A673 (cell line): ENCODE measurements around the gene PARVB.

Source experiments
- EZH2 ChIP-seq: fragments of 200-600 bp; sonication (generic); IDR thresholded peaks from 2 replicates; pipeline ENCODE4 v1.6.1; 2017; ENCODE audit warnings: borderline replicate concordance, low read depth, mild to moderate bottlenecking, mixed read lengths, antibody characterized with exemption, low read length; ENCODE audit not compliant: poor library complexity, severe bottlenecking
- TF ChIP-seq, protein P1 (sequence below): fragments of 300-800, 200-600 bp; sonication (generic); conservative IDR thresholded peaks from 2 replicates; pipeline ENCODE4 v1.5.1; 2017; ENCODE audit warnings: low read depth, mild to moderate bottlenecking, antibody characterized with exemption, low read length, moderate library complexity, mixed read lengths

DNA sequence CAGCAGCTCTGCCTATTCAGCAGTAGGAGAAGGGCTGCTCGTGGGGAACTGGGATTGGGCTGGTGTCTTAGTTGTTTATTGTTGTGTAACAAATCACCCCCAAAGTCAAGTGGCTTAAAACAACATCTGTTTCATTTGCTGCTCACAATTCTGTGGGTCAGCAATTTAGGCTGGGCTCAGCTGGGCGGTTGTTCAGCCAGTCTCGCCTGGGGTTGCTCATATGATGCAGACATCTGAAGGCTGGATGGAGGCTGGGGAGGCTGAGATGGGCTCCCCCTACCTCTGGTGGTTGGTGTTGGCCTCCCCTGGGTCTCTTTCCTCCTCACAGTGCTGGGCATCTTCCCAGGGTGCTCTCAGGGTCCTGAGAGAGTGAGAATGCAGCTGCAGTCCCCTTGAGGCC is 113.3 kb downstream of the PARVB start:
- no peak for TF ChIP-seq EZH2
- TF ChIP-seq, protein P1, sequence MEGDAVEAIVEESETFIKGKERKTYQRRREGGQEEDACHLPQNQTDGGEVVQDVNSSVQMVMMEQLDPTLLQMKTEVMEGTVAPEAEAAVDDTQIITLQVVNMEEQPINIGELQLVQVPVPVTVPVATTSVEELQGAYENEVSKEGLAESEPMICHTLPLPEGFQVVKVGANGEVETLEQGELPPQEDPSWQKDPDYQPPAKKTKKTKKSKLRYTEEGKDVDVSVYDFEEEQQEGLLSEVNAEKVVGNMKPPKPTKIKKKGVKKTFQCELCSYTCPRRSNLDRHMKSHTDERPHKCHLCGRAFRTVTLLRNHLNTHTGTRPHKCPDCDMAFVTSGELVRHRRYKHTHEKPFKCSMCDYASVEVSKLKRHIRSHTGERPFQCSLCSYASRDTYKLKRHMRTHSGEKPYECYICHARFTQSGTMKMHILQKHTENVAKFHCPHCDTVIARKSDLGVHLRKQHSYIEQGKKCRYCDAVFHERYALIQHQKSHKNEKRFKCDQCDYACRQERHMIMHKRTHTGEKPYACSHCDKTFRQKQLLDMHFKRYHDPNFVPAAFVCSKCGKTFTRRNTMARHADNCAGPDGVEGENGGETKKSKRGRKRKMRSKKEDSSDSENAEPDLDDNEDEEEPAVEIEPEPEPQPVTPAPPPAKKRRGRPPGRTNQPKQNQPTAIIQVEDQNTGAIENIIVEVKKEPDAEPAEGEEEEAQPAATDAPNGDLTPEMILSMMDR = no peak
